ENCODE data around the gene CHCHD3. TPM values are rescaled to one million over a fixed set of nuclear protein-coding genes. Genes with fewer than 3 reads are reported as not detected.

CHCHD3 gene
- total and polyA plus RNA-seq, 2 of the 4 experiments (the other 2 are of a cell fraction): 56.9 to 141 TPM

DNA sequence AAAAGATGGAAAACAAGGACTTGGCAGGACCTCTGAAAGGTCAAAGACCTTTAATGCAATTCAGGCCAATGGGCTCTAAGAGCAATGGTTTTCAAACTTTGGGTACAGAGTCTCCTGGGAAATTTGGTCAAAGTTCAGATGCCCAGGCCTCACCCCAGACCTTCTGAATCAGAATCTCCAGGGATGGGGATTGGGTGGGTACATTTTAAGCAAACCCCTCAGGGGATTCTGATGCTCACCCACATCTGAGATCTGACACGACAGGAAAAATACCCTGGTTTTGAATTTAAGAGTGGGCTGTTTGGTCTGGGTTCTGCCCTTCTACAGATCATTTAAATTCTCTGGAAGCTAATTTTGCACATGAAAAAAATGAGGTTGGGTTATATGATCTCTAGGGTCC is 290.9 kb downstream of the CHCHD3 start:
- Histone ChIP-seq H4K20me1 (ENCODE audit: insufficient read depth, low read length) (no peaks in the 10 kb centered on the region), H3K36me3 (ENCODE audit: control insufficient read depth, insufficient read depth, low read length) (peaks cover 2% of the 10 kb centered on the region; the same call in 1 of the 2 replicates), H4K5ac (ENCODE audit: low read depth, low read length) (no peak overlapping the region), H3K23ac (ENCODE audit: low read depth, low read length) (no peak overlapping the region), H3K18ac (ENCODE audit: low read depth, low read length) (no peak overlapping the region), H2AK9ac (replicated peaks; ENCODE audit: low read depth, low read length, poor library complexity) (no peak overlapping the region), H3K27ac (ENCODE audit: insufficient read depth, low read length) (no peak overlapping the region), H2BK20ac (ENCODE audit: low read depth, low read length) (no peak overlapping the region), H2BK120ac (ENCODE audit: low read depth, low read length) (no peak overlapping the region), H3K9ac (ENCODE audit: low read depth, low read length) (no peak overlapping the region), H4K8ac (ENCODE audit: low read depth in 2 of 2, low read length in 2 of 2) (no peak overlapping the region), H3K4me3 (ENCODE audit: insufficient read depth, low read depth, low read length) (no peak overlapping the region), H3K4me1 (ENCODE audit: control insufficient read depth, insufficient read depth, low read length) (no peaks in the 10 kb centered on the region), H2BK15ac (ENCODE audit: low read depth, low read length) (no peak overlapping the region), H3K27me3 (ENCODE audit: control insufficient read depth, insufficient read depth, low read length) (no peaks in the 10 kb centered on the region), H3K14ac (replicated peaks; ENCODE audit: low read depth, low read length) (no peak overlapping the region), H2BK5ac (ENCODE audit: low read depth, low read length, poor library complexity, severe bottlenecking) (no peak overlapping the region), H3K56ac (ENCODE audit: extremely low read depth, insufficient read depth, low read length) (no peak overlapping the region), H3K4ac (ENCODE audit: low read depth, low read length) (no peak overlapping the region), H4K91ac (ENCODE audit: insufficient read depth, low read depth, low read length) (no peak overlapping the region), H3K9me1 (ENCODE audit: insufficient read depth, low read length) (no peaks in the 10 kb centered on the region), H2AFZ (replicated peaks; ENCODE audit: low read length, poor library complexity) (no peak overlapping the region), H3K9me3 (ENCODE audit: control insufficient read depth, insufficient read depth, low read length) (no peaks in the 10 kb centered on the region), H3K79me1 (ENCODE audit: low read depth in 1 of 2, low read length in 2 of 2) (no peaks in the 10 kb centered on the region), H3K4me2 (ENCODE audit: low read depth, low read length) (no peak overlapping the region), H2AK5ac (ENCODE audit: low read depth, low read length) (no peak overlapping the region)
- intact Hi-C loops (cut with micrococcal nuclease): no loop called here
- in situ Hi-C loops (cut with MboI; ENCODE audit: low sequenced_read_pairs): no loop called here
- POLR2A ChIA-PET (ENCODE audit: unreplicated experiment): no interaction called here
- dilution Hi-C loops (cut with HindIII; ENCODE audit: low sequenced_read_pairs, unreplicated experiment): no loop called here
- no TSS peak for BruUV-seq (replicated peaks)
- TF ChIP-seq MXI1 (IDR thresholded peaks at IDR 0.05; ENCODE audit: borderline replicate concordance, low read depth, low read length): no peak
- TF ChIP-seq POLR2A (IDR thresholded peaks at IDR 0.05; ENCODE audit: low read depth, low read length): no peak
- TF ChIP-seq, protein P1, sequence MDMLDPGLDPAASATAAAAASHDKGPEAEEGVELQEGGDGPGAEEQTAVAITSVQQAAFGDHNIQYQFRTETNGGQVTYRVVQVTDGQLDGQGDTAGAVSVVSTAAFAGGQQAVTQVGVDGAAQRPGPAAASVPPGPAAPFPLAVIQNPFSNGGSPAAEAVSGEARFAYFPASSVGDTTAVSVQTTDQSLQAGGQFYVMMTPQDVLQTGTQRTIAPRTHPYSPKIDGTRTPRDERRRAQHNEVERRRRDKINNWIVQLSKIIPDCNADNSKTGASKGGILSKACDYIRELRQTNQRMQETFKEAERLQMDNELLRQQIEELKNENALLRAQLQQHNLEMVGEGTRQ (IDR thresholded peaks at IDR 0.05; ENCODE audit: low read depth, low read length): no peak
- TF ChIP-seq CEBPB (IDR thresholded peaks at IDR 0.05; ENCODE audit: low read depth, low read length): no peak
- TF ChIP-seq SMC3 (IDR thresholded peaks at IDR 0.05; ENCODE audit: low read depth, low read length): no peak
- no peak for TF ChIP-seq FOS (IDR thresholded peaks at IDR 0.05; ENCODE audit: low read depth, low read length)
- no peak for TF ChIP-seq RAD21 (IDR thresholded peaks at IDR 0.05; ENCODE audit: low read length)
- no peak for TF ChIP-seq BHLHE40 (IDR thresholded peaks at IDR 0.05; ENCODE audit: low read depth, low read length)
- TF ChIP-seq CHD1 (IDR thresholded peaks at IDR 0.05; ENCODE audit: low read depth, low read length): no peak
- TF ChIP-seq RCOR1 (IDR thresholded peaks at IDR 0.05; ENCODE audit: insufficient replicate concordance, low read length): no peak
- no peak for TF ChIP-seq MAZ (IDR thresholded peaks at IDR 0.05; ENCODE audit: borderline replicate concordance, low read depth, low read length)
- TF ChIP-seq NFE2L2 (IDR thresholded peaks at IDR 0.05; ENCODE audit: low read depth, low read length): no peak
- no peak for TF ChIP-seq MAFK (IDR thresholded peaks at IDR 0.05; ENCODE audit: low read depth, low read length)
- TF ChIP-seq, protein P2, sequence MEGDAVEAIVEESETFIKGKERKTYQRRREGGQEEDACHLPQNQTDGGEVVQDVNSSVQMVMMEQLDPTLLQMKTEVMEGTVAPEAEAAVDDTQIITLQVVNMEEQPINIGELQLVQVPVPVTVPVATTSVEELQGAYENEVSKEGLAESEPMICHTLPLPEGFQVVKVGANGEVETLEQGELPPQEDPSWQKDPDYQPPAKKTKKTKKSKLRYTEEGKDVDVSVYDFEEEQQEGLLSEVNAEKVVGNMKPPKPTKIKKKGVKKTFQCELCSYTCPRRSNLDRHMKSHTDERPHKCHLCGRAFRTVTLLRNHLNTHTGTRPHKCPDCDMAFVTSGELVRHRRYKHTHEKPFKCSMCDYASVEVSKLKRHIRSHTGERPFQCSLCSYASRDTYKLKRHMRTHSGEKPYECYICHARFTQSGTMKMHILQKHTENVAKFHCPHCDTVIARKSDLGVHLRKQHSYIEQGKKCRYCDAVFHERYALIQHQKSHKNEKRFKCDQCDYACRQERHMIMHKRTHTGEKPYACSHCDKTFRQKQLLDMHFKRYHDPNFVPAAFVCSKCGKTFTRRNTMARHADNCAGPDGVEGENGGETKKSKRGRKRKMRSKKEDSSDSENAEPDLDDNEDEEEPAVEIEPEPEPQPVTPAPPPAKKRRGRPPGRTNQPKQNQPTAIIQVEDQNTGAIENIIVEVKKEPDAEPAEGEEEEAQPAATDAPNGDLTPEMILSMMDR (conservative IDR thresholded peaks at IDR 0.05; ENCODE audit: low read depth, low read length): no peak
- TF ChIP-seq RFX5 (IDR thresholded peaks at IDR 0.05; ENCODE audit: low read depth, low read length): no peak
- TF ChIP-seq, protein P3, sequence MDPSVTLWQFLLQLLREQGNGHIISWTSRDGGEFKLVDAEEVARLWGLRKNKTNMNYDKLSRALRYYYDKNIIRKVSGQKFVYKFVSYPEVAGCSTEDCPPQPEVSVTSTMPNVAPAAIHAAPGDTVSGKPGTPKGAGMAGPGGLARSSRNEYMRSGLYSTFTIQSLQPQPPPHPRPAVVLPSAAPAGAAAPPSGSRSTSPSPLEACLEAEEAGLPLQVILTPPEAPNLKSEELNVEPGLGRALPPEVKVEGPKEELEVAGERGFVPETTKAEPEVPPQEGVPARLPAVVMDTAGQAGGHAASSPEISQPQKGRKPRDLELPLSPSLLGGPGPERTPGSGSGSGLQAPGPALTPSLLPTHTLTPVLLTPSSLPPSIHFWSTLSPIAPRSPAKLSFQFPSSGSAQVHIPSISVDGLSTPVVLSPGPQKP (IDR thresholded peaks at IDR 0.05; ENCODE audit: borderline replicate concordance, low read depth, low read length): no peak
- no peak for DNase-seq
- ATAC-seq (ENCODE audit: low read depth): no peak
- no CpG with 5 or more reads among the region's 1 CpG for WGBS, 2 experiments (ENCODE audit: extremely low coverage in 2 of 2, insufficient read length in 1 of 2)
- CTCF ChIA-PET: no interaction called here
